H54 (cell line): ENCODE measurements around the gene CHM.

Source experiments
- DNase-seq: peaks from one replicate; pipeline ENCODE4 v3.0.0; 2011; ENCODE audit warnings: low spot score, mixed read lengths; ENCODE audit not compliant: insufficient read length
- FAIRE-seq: peaks from 3 replicates; lab custom pipeline; 2011; peaks lifted over from hg19 to GRCh38; lab: Jason Lieb, UNC
- POLR2A ChIP-seq: IDR thresholded peaks from 2 replicates; pipeline ENCODE4 v1.6.1; 2011; ENCODE audit warnings: low read depth, mild to moderate bottlenecking, low read length

CHM gene

GRCh38 chrX:85903692-85904471 is 143.5 kb downstream of the CHM start:
- DNase-seq (no peak), FAIRE-seq (no peak)
- no peak for TF ChIP-seq POLR2A

- TF ChIP-seq POLR2A = no peak
- FAIRE-seq (no peak), DNase-seq (no peak)
These were observed 149.8 kb downstream of the CHM start for GRCh38 chrX:85897362-85898126.

- FAIRE-seq (no peak), DNase-seq (no peak)
- no peak for TF ChIP-seq POLR2A
These were observed 164.8 kb downstream of the CHM start for GRCh38 chrX:85882601-85883000.

GRCh38 chrX:85870585-85870984 is 176.8 kb downstream of the CHM start:
- DNase-seq = no peak
- FAIRE-seq = no peak
- TF ChIP-seq POLR2A = no peak

- TF ChIP-seq POLR2A = no peak
- FAIRE-seq (no peak), DNase-seq (no peak)
These were observed 182.0 kb downstream of the CHM start for GRCh38 chrX:85865324-85865723.

GRCh38 chrX:85859426-85859825 is 187.9 kb downstream of the CHM start:
- DNase-seq = no peak
- no peak for TF ChIP-seq POLR2A
- FAIRE-seq = no peak

- no peak for FAIRE-seq
- TF ChIP-seq POLR2A = no peak
- DNase-seq = no peak
These were observed 195.9 kb downstream of the CHM start for GRCh38 chrX:85851418-85851817.

- no peak for TF ChIP-seq POLR2A
- DNase-seq = no peak
- no peak for FAIRE-seq
These were observed 210.5 kb downstream of the CHM start for GRCh38 chrX:85836868-85837267.

- DNase-seq (no peak), FAIRE-seq (no peak)
- no peak for TF ChIP-seq POLR2A
These were observed 218.6 kb downstream of the CHM start for GRCh38 chrX:85828771-85829170.

- DNase-seq = no peak
- no peak for TF ChIP-seq POLR2A
- FAIRE-seq = no peak
These were observed 232.1 kb downstream of the CHM start for GRCh38 chrX:85815203-85815751.
